OCI-LY3 (cell line): ENCODE data around the gene HOXC9.

Source experiments
- H2AFZ ChIP-seq: fragments of 200-600, 300-600 bp; shearing (Covaris generic); 2 replicates; pipeline ENCODE4 v1.6.0; 2014; ENCODE audit warnings: antibody characterized with exemption, low read depth, low read length
- H3K27ac ChIP-seq: fragments of 200-600, 300-600 bp; sonication (generic); 2 replicates; pipeline ENCODE4 v1.5.1; 2014; ENCODE audit warnings: mild to moderate bottlenecking, low read length, moderate library complexity, mixed read lengths
- H3K27me3 ChIP-seq: fragments of 200-600, 300-600 bp; sonication (generic); 2 replicates; pipeline ENCODE4 v1.6.1; 2014; ENCODE audit warnings: low read depth, low read length, mixed read lengths
- H3K36me3 ChIP-seq: fragments of 200-600, 300-600 bp; sonication (generic); replicated peaks from 2 replicates; pipeline ENCODE3; 2014; ENCODE audit warnings: low read depth, low read length, mixed read lengths
- H3K4me1 ChIP-seq: fragments of 300-600, 200-600 bp; sonication (generic); 2 replicates; pipeline ENCODE4 v1.6.1; 2014; ENCODE audit warnings: low read length, mixed read lengths
- H3K4me2 ChIP-seq: fragments of 200-600, 300-600 bp; sonication (generic); 2 replicates; pipeline ENCODE4 v1.6.1; 2014; ENCODE audit warnings: low read length, mixed read lengths
- H3K4me3 ChIP-seq: fragments of 300-600, 200-600 bp; sonication (generic); 2 replicates; pipeline ENCODE4 v1.5.1; 2014; ENCODE audit warnings: antibody characterized with exemption, mild to moderate bottlenecking, low read length, moderate library complexity
- H3K79me2 ChIP-seq: fragments of 300-600, 200-600 bp; shearing (Covaris generic); 2 replicates; pipeline ENCODE4 v1.6.1; 2014; ENCODE audit warnings: mild to moderate bottlenecking, low read length, mixed read lengths
- H3K9ac ChIP-seq: fragments of 300-600, 200-600 bp; shearing (Covaris generic); 2 replicates; pipeline ENCODE4 v1.6.0; 2014; ENCODE audit warnings: mild to moderate bottlenecking, low read length, moderate library complexity
- H3K9me3 ChIP-seq: fragments of 200-600, 300-600 bp; shearing (Covaris generic); 2 replicates; pipeline ENCODE4 v1.6.1; 2014; ENCODE audit warnings: low read length, mixed read lengths; ENCODE audit not compliant: insufficient read depth
- H4K20me1 ChIP-seq: fragments of 200-600, 300-600 bp; sonication (generic); 2 replicates; pipeline ENCODE4 v1.6.1; 2016; ENCODE audit warnings: low read length, mixed read lengths; ENCODE audit not compliant: insufficient read depth
- CTCF ChIP-seq: fragments of 200-600, 300-600 bp; sonication (generic); IDR thresholded peaks from 2 replicates; pipeline ENCODE4 v1.5.1; 2014; ENCODE audit warnings: antibody characterized with exemption, low read length, low read depth
- EZH2phosphoT487 ChIP-seq: fragments of 200-600 bp; shearing (Covaris generic); IDR thresholded peaks from 2 replicates; pipeline ENCODE4 v1.6.1; 2018; ENCODE audit warnings: antibody characterized with exemption, mixed run types, low read depth

Gene HOXC9

GRCh38 chr12:53973236-53974042, 26.5 kb upstream of the HOXC9 start:
- no peaks in the 10 kb centered on the region for H4K20me1 ChIP-seq
- H3K79me2 ChIP-seq, result no peaks in the 10 kb centered on the region
- H3K4me1 ChIP-seq, result peaks cover 6% of the 10 kb centered on the region; the same call in 1 of the 2 replicates
- H3K4me3 ChIP-seq, result no peak overlapping the region
- peaks cover 21% of the 10 kb centered on the region; the same call in 1 of the 2 replicates for H3K27me3 ChIP-seq
- no peak overlapping the region for H2AFZ ChIP-seq
- no peak overlapping the region for H3K4me2 ChIP-seq
- H3K27ac ChIP-seq, result no peak overlapping the region
- no peak overlapping the region for H3K9ac ChIP-seq
- H3K9me3 ChIP-seq, result no peaks in the 10 kb centered on the region
- TF ChIP-seq CTCF (no peak), EZH2phosphoT487 (no peak)
- no peaks in the 10 kb centered on the region for H3K36me3 ChIP-seq

GRCh38 chr12:53974084-53975063, 25.6 kb upstream of the HOXC9 start, which contains the start of gene HOTAIR:
TSS of gene HOTAIR (minus strand) at chr12:53974954.
- Histone ChIP-seq H3K4me1 (peaks cover 6% of the 10 kb centered on the region; the same call in 1 of the 2 replicates), H3K9ac (no peak within 1 kb of the TSS), H3K79me2 (no peaks in the 10 kb centered on the region), H3K36me3 (no peaks in the 10 kb centered on the region), H4K20me1 (no peaks in the 10 kb centered on the region), H3K4me2 (no peak within 1 kb of the TSS), H2AFZ (no peak within 1 kb of the TSS), H3K27me3 (peaks cover 15% of the 10 kb centered on the region; the same call in 1 of the 2 replicates), H3K9me3 (no peaks in the 10 kb centered on the region), H3K4me3 (no peak within 1 kb of the TSS), H3K27ac (no peak within 1 kb of the TSS)
- TF ChIP-seq CTCF, result no peak
- no peak for TF ChIP-seq EZH2phosphoT487

GRCh38 chr12:53975064-53975471, 24.9 kb upstream of the HOXC9 start:
- H3K79me2 ChIP-seq, result no peaks in the 10 kb centered on the region
- TF ChIP-seq EZH2phosphoT487 (no peak), CTCF (no peak)
- no peaks in the 10 kb centered on the region for H3K36me3 ChIP-seq
- H3K27ac ChIP-seq, result no peak overlapping the region
- H4K20me1 ChIP-seq, result no peaks in the 10 kb centered on the region
- H3K27me3 ChIP-seq, result peaks cover 11% of the 10 kb centered on the region; the same call in 1 of the 2 replicates
- H3K4me1 ChIP-seq, result peaks cover 11% of the 10 kb centered on the region
- no peak overlapping the region for H2AFZ ChIP-seq
- H3K4me3 ChIP-seq, result no peak overlapping the region
- no peaks in the 10 kb centered on the region for H3K9me3 ChIP-seq
- H3K9ac ChIP-seq, result no peak overlapping the region
- no peak overlapping the region for H3K4me2 ChIP-seq
